ENCODE results near the gene LY9.

LY9 gene, protein sequence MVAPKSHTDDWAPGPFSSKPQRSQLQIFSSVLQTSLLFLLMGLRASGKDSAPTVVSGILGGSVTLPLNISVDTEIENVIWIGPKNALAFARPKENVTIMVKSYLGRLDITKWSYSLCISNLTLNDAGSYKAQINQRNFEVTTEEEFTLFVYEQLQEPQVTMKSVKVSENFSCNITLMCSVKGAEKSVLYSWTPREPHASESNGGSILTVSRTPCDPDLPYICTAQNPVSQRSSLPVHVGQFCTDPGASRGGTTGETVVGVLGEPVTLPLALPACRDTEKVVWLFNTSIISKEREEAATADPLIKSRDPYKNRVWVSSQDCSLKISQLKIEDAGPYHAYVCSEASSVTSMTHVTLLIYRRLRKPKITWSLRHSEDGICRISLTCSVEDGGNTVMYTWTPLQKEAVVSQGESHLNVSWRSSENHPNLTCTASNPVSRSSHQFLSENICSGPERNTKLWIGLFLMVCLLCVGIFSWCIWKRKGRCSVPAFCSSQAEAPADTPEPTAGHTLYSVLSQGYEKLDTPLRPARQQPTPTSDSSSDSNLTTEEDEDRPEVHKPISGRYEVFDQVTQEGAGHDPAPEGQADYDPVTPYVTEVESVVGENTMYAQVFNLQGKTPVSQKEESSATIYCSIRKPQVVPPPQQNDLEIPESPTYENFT

DNA sequence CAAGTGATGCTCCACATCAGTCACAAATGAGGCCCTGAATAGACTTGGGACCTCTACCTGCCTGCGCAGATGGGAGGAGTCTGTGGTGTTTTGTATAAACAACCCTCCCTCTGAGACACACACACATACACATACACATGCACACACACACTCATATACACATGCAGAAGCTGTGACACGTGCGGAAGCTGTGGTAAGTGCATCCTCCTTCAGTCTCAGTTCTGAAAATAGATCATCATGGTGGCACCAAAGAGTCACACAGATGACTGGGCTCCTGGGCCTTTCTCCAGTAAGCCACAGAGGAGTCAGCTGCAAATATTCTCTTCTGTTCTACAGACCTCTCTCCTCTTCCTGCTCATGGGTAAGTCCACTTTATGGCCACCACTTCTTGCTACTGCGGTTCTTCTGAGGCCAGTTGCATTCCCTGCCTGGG, at the start of gene LY9:
LY9 (plus strand) TSS at position 224 of the 433 bp plus-strand sequence; CDS start at position 238, 14 bp downstream.
- no peak for DNase-seq (ENCODE audit: low read depth)
- no peak within 1 kb of the TSS for H3K9ac ChIP-seq (ENCODE audit: low read length)
- H3K4me1 ChIP-seq (ENCODE audit: control insufficient read depth, insufficient read depth, low read length) = no peaks in the 10 kb centered on the region
- H3K9me3 ChIP-seq (ENCODE audit: control insufficient read depth, low read length) = no peaks in the 10 kb centered on the region
- H3K27me3 ChIP-seq (replicated peaks; ENCODE audit: control insufficient read depth, insufficient read depth, low read length) = peaks cover 3% of the 10 kb centered on the region
- H3K36me3 ChIP-seq (ENCODE audit: control insufficient read depth, insufficient read depth, low read length, severe bottlenecking) = no peaks in the 10 kb centered on the region
- H3K4me3 ChIP-seq (ENCODE audit: low read length) = no peak within 1 kb of the TSS

DNA sequence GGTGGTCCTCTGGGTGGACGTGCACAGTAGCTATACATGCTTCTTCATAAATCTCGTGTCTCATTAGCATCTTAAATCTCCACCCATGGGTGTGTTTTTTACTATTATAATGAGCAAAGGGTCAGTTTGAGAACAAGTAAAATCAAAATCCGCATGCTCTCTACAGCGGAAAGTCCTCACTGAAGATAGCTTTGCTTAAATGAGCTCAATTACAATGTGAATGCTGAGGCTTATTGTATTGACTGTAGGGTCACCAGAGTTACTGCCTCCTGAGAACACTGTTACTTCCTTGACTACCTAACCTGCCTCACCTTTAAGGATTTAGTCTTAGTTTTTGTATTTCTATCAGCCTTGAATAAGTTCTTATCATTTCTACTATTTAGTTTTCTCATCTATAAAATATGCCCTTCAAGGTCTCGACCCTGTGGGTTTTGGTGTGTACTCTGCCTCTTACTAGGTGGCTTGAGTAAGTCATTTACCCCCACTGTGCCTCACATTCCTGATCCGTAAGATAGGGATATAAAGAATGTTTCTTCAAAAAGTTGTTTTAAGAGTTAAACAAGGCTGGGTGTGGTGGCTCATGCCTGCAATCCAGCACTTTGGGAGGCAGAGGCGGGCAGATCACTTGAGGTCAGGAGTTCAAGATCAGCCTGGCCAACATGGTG, 49.0 kb upstream of the LY9 start:
- Histone ChIP-seq H3K9me3 (ENCODE audit: control insufficient read depth, low read length) (no peaks in the 10 kb centered on the region), H3K36me3 (ENCODE audit: control insufficient read depth, insufficient read depth, low read length, severe bottlenecking) (no peaks in the 10 kb centered on the region), H3K27me3 (replicated peaks; ENCODE audit: control insufficient read depth, insufficient read depth, low read length) (peaks cover 14% of the 10 kb centered on the region), H3K9ac (ENCODE audit: low read length) (no peak overlapping the region), H3K4me1 (ENCODE audit: control insufficient read depth, insufficient read depth, low read length) (no peaks in the 10 kb centered on the region), H3K4me3 (ENCODE audit: low read length) (no peak overlapping the region)
- DNase-seq (ENCODE audit: low read depth) = no peak

DNA sequence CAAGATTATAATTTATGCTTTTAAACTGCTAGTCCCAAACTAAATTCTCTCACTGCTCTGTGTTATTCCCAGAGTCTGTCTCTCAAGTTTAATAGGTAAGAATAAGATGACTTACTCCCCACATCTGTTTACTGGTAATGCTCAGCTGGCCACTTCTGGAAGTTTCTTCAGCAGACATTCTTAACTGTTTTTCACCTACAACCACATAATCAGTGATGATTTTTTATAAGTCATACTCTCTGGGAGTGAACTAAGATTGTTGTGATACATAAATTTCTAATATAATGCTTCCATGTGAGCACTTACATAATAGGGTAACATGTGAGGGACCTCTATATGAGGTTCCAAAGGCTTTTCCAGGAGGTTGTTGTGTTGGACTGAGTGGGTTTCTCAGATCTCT, 48.3 kb upstream of the LY9 start:
- Histone ChIP-seq H3K9me3 (ENCODE audit: control insufficient read depth, low read length) (no peaks in the 10 kb centered on the region), H3K4me1 (ENCODE audit: control insufficient read depth, insufficient read depth, low read length) (no peaks in the 10 kb centered on the region), H3K27me3 (replicated peaks; ENCODE audit: control insufficient read depth, insufficient read depth, low read length) (peaks cover 12% of the 10 kb centered on the region), H3K9ac (ENCODE audit: low read length) (no peak overlapping the region), H3K4me3 (ENCODE audit: low read length) (no peak overlapping the region), H3K36me3 (ENCODE audit: control insufficient read depth, insufficient read depth, low read length, severe bottlenecking) (no peaks in the 10 kb centered on the region)
- DNase-seq (ENCODE audit: low read depth) = no peak

GRCh38 chr1:160748181-160748877, 47.6 kb upstream of the LY9 start:
- no peaks in the 10 kb centered on the region for H3K4me1 ChIP-seq (ENCODE audit: control insufficient read depth, insufficient read depth, low read length)
- peaks cover 12% of the 10 kb centered on the region for H3K27me3 ChIP-seq (replicated peaks; ENCODE audit: control insufficient read depth, insufficient read depth, low read length)
- DNase-seq (ENCODE audit: low read depth) = no peak
- no peak overlapping the region for H3K4me3 ChIP-seq (ENCODE audit: low read length)
- no peaks in the 10 kb centered on the region for H3K9me3 ChIP-seq (ENCODE audit: control insufficient read depth, low read length)
- no peaks in the 10 kb centered on the region for H3K36me3 ChIP-seq (ENCODE audit: control insufficient read depth, insufficient read depth, low read length, severe bottlenecking)
- no peak overlapping the region for H3K9ac ChIP-seq (ENCODE audit: low read length)

DNA sequence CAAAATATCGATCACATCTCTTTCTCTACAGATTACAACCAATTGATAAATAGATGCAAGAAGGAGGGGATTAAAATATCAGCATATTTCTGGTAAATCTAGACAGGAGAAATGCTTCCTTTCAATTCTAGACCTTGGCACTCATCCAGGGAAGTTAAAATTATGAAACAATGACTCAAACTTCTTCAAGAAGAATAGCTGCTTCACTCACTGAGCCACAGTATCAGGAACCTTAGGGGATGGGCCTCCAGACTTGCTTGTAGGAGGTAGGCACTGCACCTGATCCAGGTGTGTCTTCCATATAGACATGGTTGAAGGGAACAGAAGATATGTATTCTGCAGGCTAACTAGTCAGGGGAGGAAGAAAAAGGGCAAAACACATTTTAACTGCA, 47.1 kb upstream of the LY9 start:
- H3K27me3 ChIP-seq (replicated peaks; ENCODE audit: control insufficient read depth, insufficient read depth, low read length) = peaks cover 12% of the 10 kb centered on the region

GRCh38 chr1:160750608-160751007, 45.4 kb upstream of the LY9 start:
- Histone ChIP-seq H3K27me3 (replicated peaks; ENCODE audit: control insufficient read depth, insufficient read depth, low read length) (peaks cover 12% of the 10 kb centered on the region), H3K4me3 (ENCODE audit: low read length) (no peak overlapping the region), H3K9me3 (ENCODE audit: control insufficient read depth, low read length) (no peaks in the 10 kb centered on the region), H3K36me3 (ENCODE audit: control insufficient read depth, insufficient read depth, low read length, severe bottlenecking) (no peaks in the 10 kb centered on the region), H3K9ac (ENCODE audit: low read length) (no peak overlapping the region), H3K4me1 (ENCODE audit: control insufficient read depth, insufficient read depth, low read length) (no peaks in the 10 kb centered on the region)
- DNase-seq (ENCODE audit: low read depth) = no peak

More for the DNA sequence above, 47.1 kb upstream of the LY9 start:
- no peak overlapping the region for H3K4me3 ChIP-seq (ENCODE audit: low read length)
- no peak for DNase-seq (ENCODE audit: low read depth)
- no peaks in the 10 kb centered on the region for H3K4me1 ChIP-seq (ENCODE audit: control insufficient read depth, insufficient read depth, low read length)
- no peaks in the 10 kb centered on the region for H3K9me3 ChIP-seq (ENCODE audit: control insufficient read depth, low read length)
- H3K36me3 ChIP-seq (ENCODE audit: control insufficient read depth, insufficient read depth, low read length, severe bottlenecking) = no peaks in the 10 kb centered on the region
- no peak overlapping the region for H3K9ac ChIP-seq (ENCODE audit: low read length)

DNA sequence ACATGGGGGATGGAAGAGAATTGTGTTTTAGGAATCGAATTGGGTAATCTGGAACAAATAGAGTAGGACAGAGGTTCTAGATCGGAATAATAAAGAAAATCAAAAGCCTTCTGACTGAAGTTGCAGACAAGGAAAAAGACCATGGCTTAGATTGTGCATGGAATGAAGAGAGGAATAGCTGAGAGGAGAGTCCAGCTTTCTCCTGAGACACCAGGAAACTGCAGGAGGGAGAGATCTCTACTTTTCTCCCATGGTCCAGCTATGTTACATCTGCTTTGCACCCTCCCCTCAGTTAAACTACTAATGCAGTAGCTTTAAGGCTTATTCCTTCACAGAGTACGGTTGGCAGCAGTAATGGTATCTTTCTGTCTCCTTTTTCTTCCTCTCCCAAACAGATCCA, 43.6 kb upstream of the LY9 start:
- no peak for DNase-seq (ENCODE audit: low read depth)
- Histone ChIP-seq H3K9me3 (ENCODE audit: control insufficient read depth, low read length) (no peaks in the 10 kb centered on the region), H3K36me3 (ENCODE audit: control insufficient read depth, insufficient read depth, low read length, severe bottlenecking) (no peaks in the 10 kb centered on the region), H3K4me3 (ENCODE audit: low read length) (no peak overlapping the region), H3K4me1 (ENCODE audit: control insufficient read depth, insufficient read depth, low read length) (no peaks in the 10 kb centered on the region), H3K27me3 (replicated peaks; ENCODE audit: control insufficient read depth, insufficient read depth, low read length) (peaks cover 4% of the 10 kb centered on the region), H3K9ac (ENCODE audit: low read length) (no peak overlapping the region)

DNA sequence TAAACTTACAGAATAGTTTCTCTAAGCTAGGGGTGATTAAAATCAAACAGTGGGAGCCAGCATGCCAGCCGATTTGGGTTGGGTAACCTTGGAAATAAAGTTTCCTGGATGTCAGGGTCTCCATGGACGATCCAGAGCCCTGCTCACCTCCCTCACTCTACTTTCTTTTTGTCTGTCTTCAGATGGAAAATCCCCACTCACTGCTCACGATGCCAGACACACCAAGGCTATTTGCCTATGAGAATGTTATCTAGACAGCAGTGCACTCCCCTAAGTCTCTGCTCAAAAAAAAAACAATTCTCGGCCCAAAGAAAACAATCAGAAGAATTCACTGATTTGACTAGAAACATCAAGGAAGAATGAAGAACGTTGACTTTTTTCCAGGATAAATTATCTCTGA, 43.0 kb upstream of the LY9 start:
- no peak overlapping the region for H3K9ac ChIP-seq (ENCODE audit: low read length)
- no peak overlapping the region for H3K4me3 ChIP-seq (ENCODE audit: low read length)
- no peak for DNase-seq (ENCODE audit: low read depth)
- peaks cover 4% of the 10 kb centered on the region for H3K27me3 ChIP-seq (replicated peaks; ENCODE audit: control insufficient read depth, insufficient read depth, low read length)
- no peaks in the 10 kb centered on the region for H3K4me1 ChIP-seq (ENCODE audit: control insufficient read depth, insufficient read depth, low read length)
- H3K9me3 ChIP-seq (ENCODE audit: control insufficient read depth, low read length) = no peaks in the 10 kb centered on the region
- no peaks in the 10 kb centered on the region for H3K36me3 ChIP-seq (ENCODE audit: control insufficient read depth, insufficient read depth, low read length, severe bottlenecking)

DNA sequence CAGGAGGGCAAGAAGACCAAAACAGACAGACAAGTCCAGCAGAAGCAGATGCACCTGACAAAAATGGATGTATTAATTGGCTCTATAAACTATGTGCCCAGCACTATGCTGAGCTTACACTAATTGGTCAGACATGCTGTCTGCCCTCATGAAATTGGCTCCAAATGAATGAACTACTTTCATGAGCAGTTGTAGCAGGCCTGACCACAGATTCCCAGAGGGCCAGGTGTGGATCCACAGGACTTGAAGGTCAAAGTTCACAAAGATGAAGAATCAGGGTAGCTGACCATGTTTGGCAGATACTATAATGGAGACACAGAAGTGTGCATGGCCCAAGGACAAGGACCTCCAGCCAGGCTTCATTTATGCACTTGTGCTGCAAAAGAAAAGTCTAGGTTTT, 42.4 kb upstream of the LY9 start:
- no peak for DNase-seq (ENCODE audit: low read depth)
- Histone ChIP-seq H3K4me1 (ENCODE audit: control insufficient read depth, insufficient read depth, low read length) (no peaks in the 10 kb centered on the region), H3K9ac (ENCODE audit: low read length) (no peak overlapping the region)

GRCh38 chr1:160755461-160755860, 40.5 kb upstream of the LY9 start:
- no peak for DNase-seq (ENCODE audit: low read depth)
- Histone ChIP-seq H3K36me3 (ENCODE audit: control insufficient read depth, insufficient read depth, low read length, severe bottlenecking) (no peaks in the 10 kb centered on the region), H3K4me3 (ENCODE audit: low read length) (no peak overlapping the region), H3K9me3 (ENCODE audit: control insufficient read depth, low read length) (no peaks in the 10 kb centered on the region), H3K27me3 (replicated peaks; ENCODE audit: control insufficient read depth, insufficient read depth, low read length) (peaks cover 4% of the 10 kb centered on the region), H3K9ac (ENCODE audit: low read length) (no peak overlapping the region), H3K4me1 (ENCODE audit: control insufficient read depth, insufficient read depth, low read length) (no peaks in the 10 kb centered on the region)

More for the DNA sequence above, 42.4 kb upstream of the LY9 start:
- H3K9me3 ChIP-seq (ENCODE audit: control insufficient read depth, low read length) = no peaks in the 10 kb centered on the region
- H3K4me3 ChIP-seq (ENCODE audit: low read length) = no peak overlapping the region
- H3K27me3 ChIP-seq (replicated peaks; ENCODE audit: control insufficient read depth, insufficient read depth, low read length) = peaks cover 4% of the 10 kb centered on the region
- no peaks in the 10 kb centered on the region for H3K36me3 ChIP-seq (ENCODE audit: control insufficient read depth, insufficient read depth, low read length, severe bottlenecking)

All from adipocyte (in vitro differentiated cells).